ENCODE data around the gene KRT73.

The KRT73 gene

GRCh38 chr12:52662093-52662917, 43.9 kb upstream of the KRT73 start:
- no peak for DNase-seq
- H3K4me1 ChIP-seq = no peaks in the 10 kb centered on the region
- no peak for TF ChIP-seq CTCF (IDR thresholded peaks at IDR 0.05; ENCODE audit: low read depth, low read length)
- no peak overlapping the region for H3K4me3 ChIP-seq (ENCODE audit: low read depth, low read length)
- H3K36me3 ChIP-seq = no peaks in the 10 kb centered on the region
- H3K27me3 ChIP-seq = peaks cover 16% of the 10 kb centered on the region
- no peaks in the 10 kb centered on the region for H3K9me3 ChIP-seq

DNA sequence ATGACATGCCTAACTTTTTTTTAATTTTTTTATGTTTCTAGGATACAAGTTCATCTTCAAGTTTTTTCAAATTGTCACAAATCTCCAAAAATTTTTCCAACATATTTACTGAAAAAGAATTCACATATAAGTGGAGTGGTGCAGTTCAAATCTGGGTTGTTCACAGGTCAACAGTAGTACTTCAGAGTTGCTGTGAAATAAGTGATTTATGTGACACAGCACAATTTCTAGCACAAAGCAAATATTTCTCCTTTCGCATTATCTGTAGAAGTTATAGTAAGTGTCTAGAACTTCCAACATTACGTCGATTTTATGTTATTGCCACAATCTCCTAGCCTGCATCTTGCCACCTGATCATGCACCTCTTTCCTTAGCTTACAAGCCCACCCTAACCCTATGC, 43.3 kb upstream of the KRT73 start:
- TF ChIP-seq CTCF (IDR thresholded peaks at IDR 0.05; ENCODE audit: low read depth, low read length) = no peak
- no peaks in the 10 kb centered on the region for H3K9me3 ChIP-seq
- no peaks in the 10 kb centered on the region for H3K4me1 ChIP-seq
- H3K36me3 ChIP-seq = no peaks in the 10 kb centered on the region
- H3K27me3 ChIP-seq = peaks cover 18% of the 10 kb centered on the region
- no peak overlapping the region for H3K4me3 ChIP-seq (ENCODE audit: low read depth, low read length)
- DNase-seq = no peak

GRCh38 chr12:52660934-52661499, 42.7 kb upstream of the KRT73 start:
- H3K4me3 ChIP-seq (ENCODE audit: low read depth, low read length) = no peak overlapping the region
- H3K4me1 ChIP-seq = no peaks in the 10 kb centered on the region
- no peak for DNase-seq
- H3K36me3 ChIP-seq = no peaks in the 10 kb centered on the region
- peaks cover 24% of the 10 kb centered on the region for H3K27me3 ChIP-seq
- no peaks in the 10 kb centered on the region for H3K9me3 ChIP-seq
- TF ChIP-seq CTCF (IDR thresholded peaks at IDR 0.05; ENCODE audit: low read depth, low read length) = no peak

- peaks cover 21% of the 10 kb centered on the region for H3K27me3 ChIP-seq
- no peaks in the 10 kb centered on the region for H3K36me3 ChIP-seq
- no peak for DNase-seq
- H3K9me3 ChIP-seq = no peaks in the 10 kb centered on the region
- no peak overlapping the region for H3K4me3 ChIP-seq (ENCODE audit: low read depth, low read length)
- H3K4me1 ChIP-seq = no peaks in the 10 kb centered on the region
- TF ChIP-seq CTCF (IDR thresholded peaks at IDR 0.05; ENCODE audit: low read depth, low read length) = no peak
Measured at GRCh38 chr12:52659951-52660350, 41.6 kb upstream of the KRT73 start.

- H3K4me3 ChIP-seq (ENCODE audit: low read depth, low read length) = no peak overlapping the region
- DNase-seq = no peak
- no peak for TF ChIP-seq CTCF (IDR thresholded peaks at IDR 0.05; ENCODE audit: low read depth, low read length)
- H3K36me3 ChIP-seq = no peaks in the 10 kb centered on the region
- H3K27me3 ChIP-seq = peaks cover 21% of the 10 kb centered on the region
- no peaks in the 10 kb centered on the region for H3K9me3 ChIP-seq
- no peaks in the 10 kb centered on the region for H3K4me1 ChIP-seq
Measured at GRCh38 chr12:52659395-52659794, 41.0 kb upstream of the KRT73 start.

DNA sequence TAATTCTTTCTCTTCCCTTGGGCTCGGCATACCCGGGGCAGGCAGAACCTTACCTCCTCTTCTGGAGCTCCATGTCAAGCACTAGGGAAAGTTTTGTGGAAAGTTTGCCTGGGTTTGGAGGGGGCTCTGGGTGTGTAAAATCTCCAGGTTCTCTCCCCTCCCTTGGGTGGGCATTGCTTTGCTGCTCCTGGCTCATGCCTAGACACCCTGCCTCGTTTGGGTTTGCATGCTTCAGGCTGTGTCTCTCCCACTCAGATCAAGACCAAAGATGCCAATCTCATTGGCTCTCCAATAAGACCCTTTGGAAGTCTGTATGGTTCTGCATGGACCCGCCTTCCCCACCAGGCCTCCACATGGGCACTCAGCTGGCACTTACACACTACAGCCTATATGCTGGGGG, 39.8 kb upstream of the KRT73 start:
- H3K9me3 ChIP-seq = no peaks in the 10 kb centered on the region
- no peak for DNase-seq
- no peak overlapping the region for H3K4me3 ChIP-seq (ENCODE audit: low read depth, low read length)
- peaks cover 21% of the 10 kb centered on the region for H3K27me3 ChIP-seq
- H3K4me1 ChIP-seq = no peaks in the 10 kb centered on the region
- no peak for TF ChIP-seq CTCF (IDR thresholded peaks at IDR 0.05; ENCODE audit: low read depth, low read length)
- H3K36me3 ChIP-seq = no peaks in the 10 kb centered on the region
